Activated T-helper 9 cell treated with anti-CD3 and anti-CD28 coated beads, Interleukin-2, amount 50 U/mL, for 16 hours (primary cell): ENCODE results near the gene NPIPB6.
A peak's percentile ranks its signal among the peaks of the same experiment; 100 is the strongest.

Experiments used
- DNase-seq: peaks from one replicate; pipeline ENCODE4 v3.0.0-alpha.2; 2020; ENCODE audit warnings: low read depth

Gene NPIPB6

GRCh38 chr16:28321700-28322411 lies 41.5 kb downstream of the NPIPB6 start:
- no peak for DNase-seq

- DNase-seq = no peak
Measured at GRCh38 chr16:28320741-28321140, 42.6 kb downstream of the NPIPB6 start.

DNA sequence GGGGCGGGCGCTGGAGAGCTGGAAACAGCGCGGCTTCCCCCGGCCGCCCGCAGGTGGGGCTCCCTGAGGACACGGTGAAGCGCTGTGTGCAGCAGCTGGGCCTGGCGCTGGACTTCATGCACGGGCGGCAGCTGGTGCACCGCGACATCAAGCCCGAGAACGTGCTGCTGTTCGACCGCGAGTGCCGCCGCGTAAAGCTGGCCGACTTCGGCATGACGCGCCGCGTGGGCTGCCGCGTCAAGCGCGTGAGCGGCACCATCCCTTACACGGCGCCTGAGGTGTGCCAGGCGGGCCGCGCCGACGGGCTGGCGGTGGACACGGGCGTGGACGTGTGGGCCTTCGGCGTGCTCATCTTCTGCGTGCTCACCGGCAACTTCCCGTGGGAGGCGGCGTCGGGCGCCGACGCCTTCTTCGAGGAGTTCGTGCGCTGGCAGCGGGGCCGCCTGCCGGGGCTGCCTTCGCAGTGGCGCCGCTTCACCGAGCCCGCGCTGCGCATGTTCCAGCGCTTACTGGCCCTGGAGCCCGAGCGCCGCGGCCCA lies 43.2 kb downstream of the NPIPB6 start:
- DNase-seq = no peak

DNA sequence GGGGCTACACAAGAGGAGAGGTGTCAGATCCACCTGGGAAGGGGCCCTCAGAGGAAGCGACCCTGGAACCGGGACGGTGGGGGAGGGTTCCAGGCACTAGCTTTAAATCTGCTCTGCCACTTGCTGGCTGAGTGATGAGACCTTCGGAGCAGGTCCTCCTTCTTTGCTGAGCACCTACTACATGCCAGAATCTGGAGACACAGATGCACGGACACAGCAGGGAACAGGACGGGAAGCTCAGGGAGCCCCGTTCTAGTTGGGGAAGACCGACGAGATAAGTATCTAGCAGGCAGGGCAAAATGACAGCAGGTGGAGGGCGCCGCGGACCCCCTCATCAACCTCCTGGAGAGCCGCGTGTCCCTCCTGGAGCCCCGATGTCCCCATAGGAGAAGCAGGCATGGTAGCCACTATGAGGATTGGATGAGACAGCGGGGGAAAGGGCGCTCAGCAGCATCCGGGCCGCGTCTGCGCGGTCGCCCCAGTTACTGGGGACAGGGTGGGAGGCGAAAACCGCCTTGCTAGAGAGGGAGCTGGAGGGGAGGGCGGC lies 43.8 kb downstream of the NPIPB6 start:
- DNase-seq = no peak

DNA sequence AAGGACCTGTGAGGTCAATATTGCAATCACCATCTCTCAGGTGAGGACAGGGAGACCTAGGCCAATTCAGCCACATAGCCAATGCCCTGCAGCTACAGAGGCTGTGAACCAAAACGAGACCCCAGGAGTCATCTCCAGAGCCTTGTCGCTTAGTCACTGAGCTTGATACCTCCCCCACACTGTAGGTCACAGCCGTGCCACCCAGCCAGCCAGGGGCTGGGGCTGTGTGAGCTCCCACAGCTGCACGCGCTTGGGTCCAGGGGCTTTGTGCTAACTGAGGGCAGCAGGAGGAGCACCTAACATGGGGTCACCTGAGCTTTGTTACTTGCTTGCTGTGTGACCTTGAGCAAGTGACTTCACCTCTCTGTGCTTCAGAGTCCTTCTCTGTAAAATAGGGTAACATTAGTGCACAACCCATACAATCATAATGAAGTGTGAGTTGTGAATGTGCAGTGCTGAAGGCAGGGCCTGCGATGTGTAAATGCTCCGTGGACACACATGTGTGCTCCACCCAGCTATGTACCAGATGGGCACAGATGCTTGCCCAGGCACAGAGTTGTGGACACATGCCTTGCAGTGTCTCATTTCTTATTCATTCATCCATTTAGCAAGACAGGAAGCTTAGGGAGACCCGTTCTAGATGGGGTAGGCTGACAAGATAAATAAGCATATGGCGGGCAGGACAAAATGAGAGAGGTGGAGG lies 45.1 kb downstream of the NPIPB6 start:
- DNase-seq = no peak

DNA sequence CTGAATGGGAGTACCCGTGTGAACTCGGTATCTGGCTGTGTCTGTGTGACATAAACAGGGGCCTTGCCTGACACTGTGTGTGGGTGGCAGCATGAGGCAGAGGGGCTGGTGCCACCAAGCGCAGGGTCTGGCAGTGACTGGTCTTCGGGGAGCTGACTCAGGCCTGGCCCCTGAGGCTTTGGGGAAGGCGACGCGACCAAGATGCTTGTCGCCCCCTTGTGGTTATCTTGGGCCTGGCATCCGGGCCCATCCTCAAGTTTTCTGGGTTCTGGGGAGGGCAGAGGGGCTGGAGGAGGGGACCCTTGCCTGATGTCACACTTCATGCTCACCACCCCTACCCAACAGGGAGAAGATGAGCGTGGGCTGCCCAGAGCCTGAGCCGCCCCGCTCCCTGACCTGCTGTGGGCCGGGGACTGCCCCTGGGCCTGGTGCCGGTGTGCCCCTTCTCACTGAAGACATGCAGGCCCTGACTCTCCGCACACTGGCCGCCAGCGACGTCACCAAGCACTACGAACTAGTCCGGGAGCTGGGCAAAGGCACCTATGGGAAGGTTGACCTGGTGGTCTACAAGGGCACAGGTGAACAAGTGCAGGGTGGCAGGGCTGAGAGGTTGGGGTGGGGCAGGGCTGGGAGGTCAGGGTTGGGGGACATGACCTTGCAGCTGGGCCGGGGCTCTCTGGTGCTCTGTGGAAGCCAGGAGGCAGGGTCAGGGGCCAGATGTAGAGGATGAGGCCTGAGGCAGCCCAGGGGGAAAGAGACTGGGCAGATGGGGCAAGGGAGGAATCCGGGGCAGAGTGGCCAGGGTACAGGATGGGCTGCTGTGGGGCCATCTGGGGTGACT lies 46.0 kb downstream of the NPIPB6 start:
- peak; percentile 58 for DNase-seq

- no peak for DNase-seq
Measured at GRCh38 chr16:28316054-28316453, 47.3 kb downstream of the NPIPB6 start.

GRCh38 chr16:28313587-28313986 lies 49.7 kb downstream of the NPIPB6 start:
- no peak for DNase-seq

GRCh38 chr16:28312327-28312726 lies 51.0 kb downstream of the NPIPB6 start:
- no peak for DNase-seq

DNA sequence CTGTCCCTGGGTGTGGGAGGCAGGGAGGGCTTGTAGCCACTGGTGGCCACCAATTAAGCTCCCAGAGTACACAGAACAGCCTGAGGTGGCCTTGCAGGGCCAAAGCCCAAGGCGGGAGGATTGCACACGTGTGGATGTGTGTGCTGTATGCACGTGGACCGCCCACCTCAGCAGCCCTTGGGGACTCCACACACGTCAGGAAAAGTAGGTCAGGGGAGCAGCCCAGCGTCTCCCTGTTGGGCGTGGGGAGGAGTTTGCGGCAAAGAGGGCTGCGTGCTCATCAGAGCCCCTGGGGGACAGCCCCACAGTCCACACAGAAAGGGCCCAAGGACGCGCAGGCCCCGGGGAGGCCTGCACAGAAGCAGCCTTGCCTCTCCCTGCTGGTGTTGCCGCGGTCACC lies 51.4 kb downstream of the NPIPB6 start:
- DNase-seq = peak; percentile 25

- no peak for DNase-seq
Measured at GRCh38 chr16:28311413-28311812, 51.9 kb downstream of the NPIPB6 start.

DNA sequence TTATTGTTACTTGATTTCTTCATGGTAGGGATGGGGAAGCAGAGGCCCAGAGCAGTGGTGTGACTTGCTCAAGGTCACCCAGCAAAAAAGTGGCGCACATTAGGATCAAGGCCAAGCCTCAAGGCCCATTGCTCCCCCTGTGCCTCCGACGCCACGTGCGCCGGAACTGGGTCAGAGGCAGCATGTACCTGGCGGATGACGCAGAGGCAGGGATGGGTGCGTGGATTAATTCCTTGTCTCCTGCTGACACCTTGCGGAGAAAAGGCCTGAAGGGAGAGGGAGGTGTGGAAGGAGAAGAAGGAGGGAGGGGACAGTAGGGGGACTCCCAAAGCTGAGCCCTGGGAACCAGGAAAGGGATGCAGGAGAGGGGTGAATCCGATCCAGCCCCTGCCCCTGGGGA lies 52.5 kb downstream of the NPIPB6 start:
- DNase-seq = no peak

DNA sequence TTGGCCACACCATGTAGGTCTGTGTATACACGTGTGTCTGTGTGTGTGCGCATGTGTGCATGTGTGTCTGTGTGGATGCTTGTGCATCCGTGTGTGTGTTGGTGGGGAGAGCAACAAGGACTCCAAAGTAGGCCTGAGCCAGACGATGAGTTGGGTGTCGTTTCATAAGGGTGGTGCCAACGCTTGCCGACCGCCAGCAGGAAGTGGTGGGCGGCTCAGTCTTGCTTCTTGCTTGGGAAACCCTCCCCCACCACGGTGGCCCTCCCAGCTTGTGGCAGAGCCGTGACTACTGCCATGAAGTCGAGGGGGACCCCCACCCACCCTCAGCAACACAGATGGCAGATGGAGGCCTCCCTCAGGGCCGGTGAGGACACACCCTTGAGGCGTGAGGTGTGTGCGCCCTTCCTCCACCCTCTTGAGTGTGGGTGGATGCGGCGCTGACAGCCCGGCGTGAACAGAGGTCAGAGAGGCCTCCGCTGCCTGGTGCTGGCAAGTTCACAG lies 53.4 kb downstream of the NPIPB6 start:
- DNase-seq = peak; percentile 75

DNA sequence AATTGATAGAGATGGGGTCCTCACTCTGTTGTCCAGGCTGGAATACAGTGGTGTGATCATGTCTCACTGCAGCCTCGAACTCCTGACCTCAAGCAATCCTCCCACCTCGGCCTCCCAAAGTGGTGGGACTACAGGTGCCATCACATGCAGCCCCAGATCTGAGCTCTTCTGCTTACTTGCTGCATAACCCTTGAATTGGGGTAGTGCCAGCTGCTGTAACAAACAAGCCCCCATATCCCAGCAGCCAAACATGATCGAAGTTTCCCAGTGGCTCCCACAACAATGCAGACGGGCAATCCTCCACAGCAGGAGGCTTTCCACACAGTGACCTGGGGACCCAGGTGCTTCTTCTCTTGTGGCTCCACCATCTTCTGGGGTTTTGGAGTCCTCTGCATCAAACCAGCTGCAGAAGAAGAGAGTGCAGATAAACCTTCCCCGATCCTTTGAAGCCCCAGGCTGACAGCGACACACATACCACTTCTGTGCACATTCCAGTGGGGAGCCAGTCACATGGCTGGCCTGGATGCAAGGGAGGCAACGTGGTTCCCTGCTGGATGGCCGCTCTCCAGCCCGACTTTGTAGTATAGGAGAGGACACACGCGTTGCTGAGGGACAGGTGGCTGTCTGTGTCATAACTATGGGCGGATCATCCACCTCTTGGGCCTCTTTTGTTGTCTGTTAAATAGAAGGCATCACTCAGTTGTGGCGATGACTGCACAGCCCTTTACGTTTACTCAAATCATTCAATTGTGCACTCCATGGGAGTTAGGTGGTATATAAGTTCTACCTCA lies 54.3 kb downstream of the NPIPB6 start:
- no peak for DNase-seq

DNA sequence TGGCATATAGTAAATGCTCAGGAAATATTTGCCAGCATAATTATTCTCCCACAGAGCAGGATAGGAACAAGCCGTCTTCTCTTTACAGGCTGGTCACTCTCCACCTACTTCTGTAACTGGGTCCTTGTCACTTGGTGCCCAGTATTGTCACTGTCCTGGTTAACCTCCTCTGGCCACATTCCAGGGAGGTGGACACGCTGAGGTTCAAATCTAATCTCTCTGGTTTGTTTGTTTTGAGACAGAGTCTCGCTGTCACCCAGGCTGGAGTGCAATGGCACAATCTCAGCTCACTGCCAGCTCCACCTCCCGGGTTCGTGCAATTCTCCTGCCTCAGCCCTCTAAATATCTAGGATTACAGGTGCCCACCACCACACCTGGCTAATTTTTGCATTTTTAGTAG lies 55.4 kb downstream of the NPIPB6 start:
- no peak for DNase-seq

DNA sequence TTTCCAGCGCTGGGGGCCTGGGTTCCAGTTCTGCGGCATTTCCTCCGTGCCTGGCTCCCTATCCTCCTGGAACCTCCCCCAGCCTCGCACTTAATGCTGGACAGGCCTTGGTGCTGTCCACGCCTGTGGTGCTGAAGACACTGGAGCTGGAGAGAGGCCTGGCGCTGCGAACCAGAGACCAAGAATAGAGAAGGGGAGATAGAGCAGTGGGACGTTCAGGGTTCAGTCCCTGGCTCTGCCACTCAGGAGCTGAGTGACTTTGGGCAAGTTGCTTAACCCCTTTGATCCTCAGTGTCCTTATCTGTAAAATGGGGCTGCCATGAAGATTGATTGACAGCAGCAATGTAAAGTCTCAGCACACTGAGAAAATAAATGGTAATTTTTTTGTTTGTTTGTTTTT lies 59.1 kb downstream of the NPIPB6 start:
- no peak for DNase-seq

DNA sequence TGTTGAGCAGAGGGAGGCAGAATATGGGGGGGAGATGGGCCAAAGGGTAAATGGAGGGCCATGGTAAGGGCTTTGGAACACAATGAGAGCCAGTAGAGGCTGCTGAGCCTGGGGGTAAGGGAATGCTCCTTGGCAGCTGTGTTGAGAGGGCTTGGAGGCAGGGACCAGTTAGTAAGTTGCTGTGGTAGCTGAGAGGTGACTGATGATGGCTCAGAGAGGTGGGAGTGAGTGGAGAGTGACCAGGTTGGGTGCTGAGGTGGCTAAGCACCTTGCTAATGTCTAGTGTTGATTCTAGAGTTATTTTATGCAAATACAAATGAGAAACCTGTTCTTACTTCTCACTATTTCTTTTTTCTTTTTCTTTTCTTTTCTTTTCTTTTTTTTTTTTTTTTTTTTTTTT lies 60.2 kb downstream of the NPIPB6 start:
- DNase-seq = no peak

GRCh38 chr16:28301620-28302019 lies 61.7 kb downstream of the NPIPB6 start:
- DNase-seq = no peak

- no peak for DNase-seq
Measured at GRCh38 chr16:28301154-28301553, 62.2 kb downstream of the NPIPB6 start.

GRCh38 chr16:28300327-28300726 lies 63.0 kb downstream of the NPIPB6 start:
- DNase-seq = no peak

GRCh38 chr16:28298511-28298878 lies 64.8 kb downstream of the NPIPB6 start:
- DNase-seq = no peak
